Activated CD4-positive, alpha-beta T cell treated with anti-CD3 and anti-CD28 coated beads for 36 hours (primary cell): ENCODE measurements around the gene MTA3. TPM values are rescaled to one million over a fixed set of nuclear protein-coding genes. Genes with fewer than 3 reads are reported as not detected.

Experiments used
- ATAC-seq: fragments of 200-7000 bp; cut with Tn5 transposase; one replicate; pipeline ENCODE4 v1.10.0; 2021; ENCODE audit warnings: mild to moderate bottlenecking, moderate library complexity
- CTCF ChIA-PET: fragments of 350-600 bp; sonication (Branson Sonifier 250); formaldehyde crosslinking; loops from one replicate; lab custom pipeline; 2021; ENCODE audit warnings: antibody characterized with exemption; lab: Charles Lee
- POLR2A ChIA-PET: fragments of 350-600 bp; sonication (Branson Sonifier 250); formaldehyde crosslinking; loops from one replicate; lab custom pipeline; 2021; ENCODE audit warnings: antibody characterized with exemption, inconsistent platforms; lab: Charles Lee
- DNase-seq: peaks from one replicate; pipeline ENCODE4 v3.0.0-alpha.2; 2020
- H3K27ac Mint-ChIP-seq: one replicate; pipeline ENCODE4 v1.8.0; 2021; ENCODE audit warnings: mixed read lengths
- H3K27me3 Mint-ChIP-seq: one replicate; pipeline ENCODE4 v1.8.0; 2021; ENCODE audit warnings: mixed read lengths
- H3K36me3 Mint-ChIP-seq: one replicate; pipeline ENCODE4 v1.8.0; 2021; ENCODE audit warnings: low read depth, mixed read lengths
- H3K4me1 Mint-ChIP-seq: one replicate; pipeline ENCODE4 v1.8.0; 2021; ENCODE audit warnings: mixed read lengths
- H3K4me3 Mint-ChIP-seq: one replicate; pipeline ENCODE4 v1.8.0; 2021; ENCODE audit warnings: mild to moderate bottlenecking, moderate library complexity, mixed read lengths
- H3K9me3 Mint-ChIP-seq: one replicate; pipeline ENCODE4 v1.8.0; 2021; ENCODE audit warnings: low read depth, mixed read lengths
- intact Hi-C, 2 experiments: fragments of 100-400 bp; cut with DNase I in 1 of 2; cut with micrococcal nuclease in 1 of 2; formaldehyde crosslinking; loops; one replicate each; pipeline versions ENCODE4 v1.14.2 to v1.15.1; 2022 to 2024; cut with DNase I, micrococcal nuclease
- total RNA-seq, 2 experiments: library from RNA; stranded (reverse); gene quantifications; one replicate each; pipeline ENCODE4 v1.2.3, GENCODE V29; 2021

The MTA3 gene
- total RNA-seq, 2 experiments from 2014 or later: 45.0 to 58.6 TPM

- no peaks in the 10 kb centered on the region for H3K9me3 Mint-ChIP-seq
- ChIA-PET CTCF (interaction anchor here (0.6 to 2.1 kb wide), 4 partner anchors 14 to 42 kb away, joined by 3 to 16 read pairs (median 3); no protein-coding TSS in a partner anchor), POLR2A (interaction anchor here (2.3 kb wide), 1 partner anchor 14 kb away, joined by 8 read pairs; no protein-coding TSS in a partner anchor)
- no peak overlapping the region for H3K4me3 Mint-ChIP-seq
- H3K27me3 Mint-ChIP-seq: peaks cover 23% of the 10 kb centered on the region
- intact Hi-C loops: no loop called here
- ATAC-seq: no peak
- H3K4me1 Mint-ChIP-seq: peaks cover 39% of the 10 kb centered on the region
- no peak for DNase-seq
- H3K36me3 Mint-ChIP-seq: peaks cover 1% of the 10 kb centered on the region
- H3K27ac Mint-ChIP-seq: no peak overlapping the region
These were observed 228.2 kb downstream of the MTA3 start for GRCh38 chr2:42796427-42797248.

GRCh38 chr2:42797281-42797680 lies 228.8 kb downstream of the MTA3 start:
- POLR2A ChIA-PET: interaction anchor here (2.3 kb wide), 1 partner anchor 13 kb away, joined by 8 read pairs; no protein-coding TSS in a partner anchor
- intact Hi-C loops: no loop called here

GRCh38 chr2:42799881-42800280 lies 231.4 kb downstream of the MTA3 start:
- intact Hi-C loops: no loop called here
- no peak for DNase-seq
- ATAC-seq: no peak
- H3K4me3 Mint-ChIP-seq: no peak overlapping the region
- no peak overlapping the region for H3K27ac Mint-ChIP-seq
- ChIA-PET CTCF (interaction anchor here (0.9 to 1.9 kb wide), 3 partner anchors 10 to 288 kb away, joined by 3 to 14 read pairs (median 3); no protein-coding TSS in a partner anchor), POLR2A (interaction anchor here (0.7 to 1.2 kb wide), 2 partner anchors 11 to 95 kb away, joined by 3 to 5 read pairs; no protein-coding TSS in a partner anchor)
- H3K27me3 Mint-ChIP-seq: peaks cover 4% of the 10 kb centered on the region
- no peaks in the 10 kb centered on the region for H3K9me3 Mint-ChIP-seq
- H3K36me3 Mint-ChIP-seq: no peaks in the 10 kb centered on the region
- H3K4me1 Mint-ChIP-seq: peaks cover 22% of the 10 kb centered on the region

More at GRCh38 chr2:42797281-42797680, 228.8 kb downstream of the MTA3 start:
- Mint-ChIP-seq H3K4me3 (no peak overlapping the region), H3K4me1 (peaks cover 33% of the 10 kb centered on the region), H3K9me3 (no peaks in the 10 kb centered on the region), H3K36me3 (no peaks in the 10 kb centered on the region), H3K27ac (no peak overlapping the region), H3K27me3 (peaks cover 17% of the 10 kb centered on the region)
- CTCF ChIA-PET: interaction anchor here (1.0 to 2.1 kb wide), 2 partner anchors 12 to 14 kb away, joined by 4 to 16 read pairs; no protein-coding TSS in a partner anchor
- DNase-seq (no peak), ATAC-seq (no peak)

- POLR2A ChIA-PET: interaction anchor here (1.2 kb wide), 1 partner anchor 10 kb away, joined by 5 read pairs; no protein-coding TSS in a partner anchor
- no peak overlapping the region for H3K4me3 Mint-ChIP-seq
- no peak overlapping the region for H3K27ac Mint-ChIP-seq
- DNase-seq (no peak), ATAC-seq (no peak)
- CTCF ChIA-PET: interaction anchor here (0.9 to 1.9 kb wide), 4 partner anchors 10 to 288 kb away, joined by 3 to 14 read pairs (median 4); no protein-coding TSS in a partner anchor
- peaks cover 21% of the 10 kb centered on the region for H3K4me1 Mint-ChIP-seq
- H3K27me3 Mint-ChIP-seq: peaks cover 4% of the 10 kb centered on the region
- intact Hi-C loops: no loop called here
- H3K9me3 Mint-ChIP-seq: no peaks in the 10 kb centered on the region
- H3K36me3 Mint-ChIP-seq: no peaks in the 10 kb centered on the region
These were observed 232.1 kb downstream of the MTA3 start for GRCh38 chr2:42800461-42800962.

GRCh38 chr2:42800981-42801380 lies 232.5 kb downstream of the MTA3 start:
- H3K27ac Mint-ChIP-seq: no peak overlapping the region
- peaks cover 5% of the 10 kb centered on the region for H3K27me3 Mint-ChIP-seq
- ChIA-PET POLR2A (interaction anchor here (1.2 kb wide), 1 partner anchor 9 kb away, joined by 5 read pairs; no protein-coding TSS in a partner anchor), CTCF (interaction anchor here (1.0 to 1.9 kb wide), 3 partner anchors 9 to 289 kb away, joined by 3 to 14 read pairs (median 6); no protein-coding TSS in a partner anchor)
- ATAC-seq: no peak
- peaks cover 16% of the 10 kb centered on the region for H3K4me1 Mint-ChIP-seq
- DNase-seq: no peak
- H3K4me3 Mint-ChIP-seq: no peak overlapping the region
- no peaks in the 10 kb centered on the region for H3K9me3 Mint-ChIP-seq
- no peaks in the 10 kb centered on the region for H3K36me3 Mint-ChIP-seq
- intact Hi-C loops: no loop called here

- Mint-ChIP-seq H3K27me3 (peaks cover 5% of the 10 kb centered on the region), H3K4me3 (no peak overlapping the region), H3K27ac (no peak overlapping the region), H3K36me3 (no peaks in the 10 kb centered on the region), H3K9me3 (no peaks in the 10 kb centered on the region), H3K4me1 (peaks cover 14% of the 10 kb centered on the region)
- intact Hi-C loops: no loop called here
- POLR2A ChIA-PET: interaction anchor here (1.2 kb wide), 1 partner anchor 9 kb away, joined by 5 read pairs; no protein-coding TSS in a partner anchor
- DNase-seq (no peak), ATAC-seq (no peak)
- CTCF ChIA-PET: interaction anchor here (1.6 to 1.9 kb wide), 2 partner anchors 9 to 12 kb away, joined by 6 to 14 read pairs; no protein-coding TSS in a partner anchor
These were observed 232.9 kb downstream of the MTA3 start for GRCh38 chr2:42801381-42801780.

GRCh38 chr2:42802150-42802549 lies 233.7 kb downstream of the MTA3 start:
- peaks cover 9% of the 10 kb centered on the region for H3K4me1 Mint-ChIP-seq
- H3K9me3 Mint-ChIP-seq: no peaks in the 10 kb centered on the region
- DNase-seq: no peak
- ATAC-seq: no peak
- H3K4me3 Mint-ChIP-seq: no peak overlapping the region
- H3K27ac Mint-ChIP-seq: no peak overlapping the region
- ChIA-PET POLR2A (no interaction called here), CTCF (no interaction called here)
- H3K27me3 Mint-ChIP-seq: peaks cover 5% of the 10 kb centered on the region
- intact Hi-C loops: no loop called here
- H3K36me3 Mint-ChIP-seq: no peaks in the 10 kb centered on the region

- DNase-seq (no peak), ATAC-seq (no peak)
- Mint-ChIP-seq H3K4me3 (no peak overlapping the region), H3K9me3 (no peaks in the 10 kb centered on the region), H3K36me3 (no peaks in the 10 kb centered on the region), H3K4me1 (peaks cover 13% of the 10 kb centered on the region), H3K27ac (no peak overlapping the region), H3K27me3 (peaks cover 5% of the 10 kb centered on the region)
- ChIA-PET CTCF (no interaction called here), POLR2A (no interaction called here)
- intact Hi-C loops: no loop called here
These were observed 235.9 kb downstream of the MTA3 start for GRCh38 chr2:42804338-42804737.

GRCh38 chr2:42804891-42805290 lies 236.5 kb downstream of the MTA3 start:
- no peak for ATAC-seq
- POLR2A ChIA-PET: no interaction called here

More at GRCh38 chr2:42804891-42805290, 236.5 kb downstream of the MTA3 start:
- H3K4me3 Mint-ChIP-seq: no peak overlapping the region
- peaks cover 13% of the 10 kb centered on the region for H3K4me1 Mint-ChIP-seq
- no peaks in the 10 kb centered on the region for H3K36me3 Mint-ChIP-seq
- CTCF ChIA-PET: interaction anchor here (0.7 kb wide), 1 partner anchor 12 kb away, joined by 3 read pairs; the partner anchor contains the start of gene HAAO
- peaks cover 5% of the 10 kb centered on the region for H3K27me3 Mint-ChIP-seq
- intact Hi-C loops: no loop called here
- no peaks in the 10 kb centered on the region for H3K9me3 Mint-ChIP-seq
- H3K27ac Mint-ChIP-seq: no peak overlapping the region
- DNase-seq: no peak
